ENCODE measurements around the gene CADM2.

DNA sequence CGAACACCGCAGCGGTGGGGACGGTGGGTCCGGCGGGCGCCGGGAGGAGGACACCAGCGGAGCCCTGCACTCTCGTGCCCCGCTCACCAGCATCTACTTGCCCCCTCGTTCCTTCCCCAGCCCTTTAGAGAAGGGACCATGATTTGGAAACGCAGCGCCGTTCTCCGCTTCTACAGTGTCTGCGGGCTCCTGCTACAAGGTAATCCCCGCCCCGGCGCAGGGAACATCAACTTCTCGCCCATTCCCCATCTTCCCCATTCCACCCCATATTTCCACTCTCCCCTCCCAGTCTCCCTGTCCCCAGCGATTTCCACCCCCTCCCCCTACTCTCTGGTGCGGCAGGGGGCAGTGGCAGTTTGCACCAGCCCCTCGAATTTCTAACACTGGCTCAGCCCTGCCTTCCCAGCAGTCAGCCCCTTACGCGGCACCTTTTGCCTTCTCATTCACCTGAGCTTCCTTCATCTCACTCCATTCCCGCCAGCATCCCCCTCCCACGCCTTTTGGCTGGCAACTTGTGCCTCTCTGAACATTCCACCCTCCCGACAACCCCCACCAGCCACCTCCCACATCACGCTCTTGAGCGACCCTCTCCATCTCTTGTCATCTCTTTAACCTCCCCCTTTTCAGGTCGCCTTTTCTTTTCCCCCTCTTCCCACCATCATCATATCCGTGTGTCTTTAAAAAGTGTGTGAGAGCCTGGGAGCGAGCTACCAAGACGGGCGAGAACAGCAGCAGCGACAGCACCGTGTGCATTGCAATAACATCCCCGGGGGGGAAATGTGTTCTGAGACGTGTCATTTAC, 882 bp downstream of the CADM2 start:
- no peak for TF ChIP-seq POLR2AphosphoS5 (IDR thresholded peaks at IDR 0.05)
- no peak for TF ChIP-seq MXI1 (conservative IDR thresholded peaks at IDR 0.05; ENCODE audit: poor library complexity, severe bottlenecking)
- TF ChIP-seq RAD21 (conservative IDR thresholded peaks at IDR 0.05): no peak

All from neural cell (in vitro differentiated cells).